GM23248 (cell line): ENCODE data around the gene GNMT. TPM values are rescaled to one million over a fixed set of nuclear protein-coding genes. Genes with fewer than 3 reads are reported as not detected.

Experiments used
- DNase-seq: peaks from one replicate; pipeline ENCODE4 v3.0.0-alpha.2; 2015
- H2AFZ ChIP-seq: fragments of 200-600 bp; sonication (generic); 2 replicates; pipeline ENCODE4 v1.6.1; 2016; ENCODE audit warnings: antibody characterized with exemption
- H3F3A ChIP-seq: fragments of 200-600 bp; sonication (generic); 2 replicates; pipeline ENCODE4 v1.6.1; 2016; ENCODE audit warnings: mild to moderate bottlenecking, antibody characterized with exemption, mixed run types; ENCODE audit not compliant: insufficient read depth
- H3K27ac ChIP-seq: fragments of 200-600 bp; sonication (generic); 2 replicates; pipeline ENCODE4 v1.5.1; 2016; ENCODE audit warnings: mild to moderate bottlenecking
- H3K27me3 ChIP-seq: fragments of 200-600 bp; sonication (generic); replicated peaks from 2 replicates; pipeline ENCODE4 v1.6.1; 2016; ENCODE audit warnings: mild to moderate bottlenecking; ENCODE audit not compliant: insufficient read depth
- H3K36me3 ChIP-seq: fragments of 200-600 bp; sonication (generic); 2 replicates; pipeline ENCODE4 v1.6.1; 2016; ENCODE audit warnings: low read depth, mild to moderate bottlenecking
- H3K4me1 ChIP-seq: fragments of 200-600 bp; sonication (generic); 2 replicates; pipeline ENCODE4 v1.6.1; 2016; ENCODE audit warnings: mild to moderate bottlenecking; ENCODE audit not compliant: insufficient read depth
- H3K4me2 ChIP-seq: fragments of 200-600 bp; sonication (generic); one replicate; pipeline ENCODE4 v1.6.1; 2016; ENCODE audit warnings: mild to moderate bottlenecking; ENCODE audit not compliant: unreplicated experiment
- H3K4me3 ChIP-seq: fragments of 200-600 bp; sonication (generic); 2 replicates; pipeline ENCODE4 v1.5.1; 2016; ENCODE audit warnings: mild to moderate bottlenecking
- H3K79me2 ChIP-seq: fragments of 200-600 bp; sonication (generic); 2 replicates; pipeline ENCODE4 v1.6.1; 2016; ENCODE audit warnings: mild to moderate bottlenecking; ENCODE audit not compliant: insufficient read depth
- H3K9ac ChIP-seq: fragments of 200-600 bp; sonication (generic); 2 replicates; pipeline ENCODE4 v1.6.1; 2016; ENCODE audit warnings: mild to moderate bottlenecking
- H3K9me2 ChIP-seq: fragments of 200-600 bp; sonication (generic); 2 replicates; pipeline ENCODE4 v1.6.1; 2016; ENCODE audit warnings: mixed run types, mild to moderate bottlenecking, moderate library complexity; ENCODE audit not compliant: insufficient read depth
- H3K9me3 ChIP-seq: fragments of 200-600 bp; sonication (generic); one replicate; pipeline ENCODE4 v1.6.1; 2017; ENCODE audit warnings: low read depth
- H4K20me1 ChIP-seq: fragments of 200-600 bp; sonication (generic); 2 replicates; pipeline ENCODE4 v1.6.0; 2016; ENCODE audit not compliant: insufficient read depth
- EZH2 ChIP-seq: fragments of 200-600 bp; sonication (generic); IDR thresholded peaks from 2 replicates; pipeline ENCODE4 v1.6.1; 2018; ENCODE audit warnings: antibody characterized with exemption, mild to moderate bottlenecking; ENCODE audit not compliant: insufficient read depth, poor library complexity, severe bottlenecking
- EZH2phosphoT487 ChIP-seq: fragments of 200-600 bp; sonication (generic); IDR thresholded peaks from 2 replicates; pipeline ENCODE4 v1.6.1; 2018; ENCODE audit warnings: antibody characterized with exemption, moderate library complexity, mild to moderate bottlenecking, low read depth; ENCODE audit not compliant: insufficient read depth
- WGBS, 2 experiments: methylation state at CpG; one replicate each; pipeline ENCODE4 v1.1.6; 2015 to 2017; ENCODE audit warnings: low lambda C conversion rate in 2 of 2, low coverage in 1 of 2; ENCODE audit errors: missing lambda C conversion rate in 2 of 2; 5-methylcytosine and 5-hydroxymethylcytosine counted together
- in situ Hi-C: fragments of 300-500 bp; cut with MboI; formaldehyde crosslinking; loops from 2 replicates; pipeline ENCODE4 v1.15.0; 2020
- polyA plus RNA-seq: library from polyadenylated mRNA; unstranded; fragments of >200 nt; fragmentation: Nextera tagmentation; extraction: Ambion mirVana; gene quantifications from 2 replicates; pipeline ENCODE4 v1.2.1, GENCODE V29; 2016
- total RNA-seq: library from RNA; depleted of rRNA; stranded (reverse); fragments of >200 nt; shearing (Covaris generic); gene quantifications from 2 replicates; pipeline ENCODE4 v1.2.3, GENCODE V29; 2014

Gene GNMT
- total and polyA plus RNA-seq, 2 experiments from 2014 or later: not detected

GRCh38 chr6:42916288-42916687 is 44.3 kb upstream of the GNMT start:
- H3K79me2 ChIP-seq: no peaks in the 10 kb centered on the region
- H3K9ac ChIP-seq: no peak overlapping the region
- H3F3A ChIP-seq: no peaks in the 10 kb centered on the region
- TF ChIP-seq EZH2 (no peak), EZH2phosphoT487 (no peak)
- H3K4me2 ChIP-seq: no peak overlapping the region
- no peaks in the 10 kb centered on the region for H3K9me2 ChIP-seq
- DNase-seq: no peak
- no peak overlapping the region for H3K27ac ChIP-seq
- H3K9me3 ChIP-seq: no peaks in the 10 kb centered on the region
- in situ Hi-C loops: no loop called here
- no peaks in the 10 kb centered on the region for H4K20me1 ChIP-seq
- no peak overlapping the region for H2AFZ ChIP-seq
- H3K4me1 ChIP-seq: peaks cover 2% of the 10 kb centered on the region; the same call in 1 of the 2 replicates
- 50% methylated on average over 1 of the region's 1 CpG for WGBS, 2 experiments
- no peaks in the 10 kb centered on the region for H3K36me3 ChIP-seq
- no peaks in the 10 kb centered on the region for H3K27me3 ChIP-seq
- no peak overlapping the region for H3K4me3 ChIP-seq

GRCh38 chr6:42921801-42922200 is 38.8 kb upstream of the GNMT start:
- Histone ChIP-seq H3K36me3 (no peaks in the 10 kb centered on the region), H3K4me3 (no peak overlapping the region), H3K27me3 (no peaks in the 10 kb centered on the region), H3K27ac (no peak overlapping the region), H3K9ac (no peak overlapping the region), H2AFZ (no peak overlapping the region), H3K9me3 (no peaks in the 10 kb centered on the region), H3K4me1 (peaks cover 2% of the 10 kb centered on the region; the same call in 1 of the 2 replicates), H4K20me1 (no peaks in the 10 kb centered on the region), H3K79me2 (no peaks in the 10 kb centered on the region), H3F3A (no peaks in the 10 kb centered on the region), H3K4me2 (no peak overlapping the region), H3K9me2 (no peaks in the 10 kb centered on the region)
- no peak for TF ChIP-seq EZH2phosphoT487
- no peak for TF ChIP-seq EZH2
- no peak for DNase-seq
- 58 to 61% methylated on average over 6 of the region's 6 CpGs for WGBS, 2 experiments
- in situ Hi-C loops: no loop called here

GRCh38 chr6:42923666-42924065 is 36.9 kb upstream of the GNMT start:
- DNase-seq: peak; percentile 12
- Histone ChIP-seq H3K9me3 (no peaks in the 10 kb centered on the region), H3K36me3 (no peaks in the 10 kb centered on the region), H4K20me1 (no peaks in the 10 kb centered on the region), H3K4me1 (peaks cover 6% of the 10 kb centered on the region), H3K4me2 (no peak overlapping the region), H2AFZ (no peak overlapping the region), H3K9ac (no peak overlapping the region), H3K9me2 (no peaks in the 10 kb centered on the region), H3F3A (peaks cover 6% of the 10 kb centered on the region; the same call in 1 of the 2 replicates), H3K79me2 (no peaks in the 10 kb centered on the region), H3K27me3 (no peaks in the 10 kb centered on the region), H3K4me3 (no peak overlapping the region), H3K27ac (no peak overlapping the region)
- WGBS, 2 experiments: 82 to 87% methylated on average over 2 of the region's 2 CpGs
- TF ChIP-seq EZH2: no peak
- TF ChIP-seq EZH2phosphoT487: no peak
- in situ Hi-C loops: no loop called here

- H3K9me3 ChIP-seq: no peaks in the 10 kb centered on the region
- no peak overlapping the region for H2AFZ ChIP-seq
- no peaks in the 10 kb centered on the region for H4K20me1 ChIP-seq
- no peaks in the 10 kb centered on the region for H3K36me3 ChIP-seq
- DNase-seq: no peak
- TF ChIP-seq EZH2phosphoT487: no peak
- TF ChIP-seq EZH2: no peak
- H3K4me3 ChIP-seq: no peak overlapping the region
- no peak overlapping the region for H3K9ac ChIP-seq
- H3F3A ChIP-seq: peaks cover 16% of the 10 kb centered on the region
- peaks cover 2% of the 10 kb centered on the region for H3K79me2 ChIP-seq
- WGBS, 2 experiments: 38 to 50% methylated on average over 2 to 15 of the region's 23 CpGs
- no peak overlapping the region for H3K27ac ChIP-seq
- H3K27me3 ChIP-seq: no peaks in the 10 kb centered on the region
- no peak overlapping the region for H3K4me2 ChIP-seq
- no peaks in the 10 kb centered on the region for H3K9me2 ChIP-seq
- peaks cover 5% of the 10 kb centered on the region for H3K4me1 ChIP-seq
- in situ Hi-C loops: no loop called here
Measured at GRCh38 chr6:42925248-42925857, 35.2 kb upstream of the GNMT start.
